ENCODE data around the gene COL9A2.

The COL9A2 gene

GRCh38 chr1:40256401-40257084, 60.5 kb downstream of the COL9A2 start:
- DNase-seq: no peak

- DNase-seq: no peak
Observed at GRCh38 chr1:40255231-40255630, 61.9 kb downstream of the COL9A2 start.

- no peak for DNase-seq
Observed at GRCh38 chr1:40252601-40253000, 64.5 kb downstream of the COL9A2 start.

GRCh38 chr1:40251456-40251855, 65.6 kb downstream of the COL9A2 start:
- DNase-seq: no peak
